GM21390 (cell line): ENCODE measurements around the gene GYS1.
"Not testable (repeated sequence)": the region's sequence is repeated elsewhere in the genome, so short reads cannot be mapped to it uniquely, and the experiment has no call there.

Source experiments
- ATAC-seq: cut with Tn5 transposase; IDR thresholded peaks from one replicate; pipeline ENCODE4 v1.9.1; 2021; ENCODE audit not compliant: unreplicated experiment

The GYS1 gene

DNA sequence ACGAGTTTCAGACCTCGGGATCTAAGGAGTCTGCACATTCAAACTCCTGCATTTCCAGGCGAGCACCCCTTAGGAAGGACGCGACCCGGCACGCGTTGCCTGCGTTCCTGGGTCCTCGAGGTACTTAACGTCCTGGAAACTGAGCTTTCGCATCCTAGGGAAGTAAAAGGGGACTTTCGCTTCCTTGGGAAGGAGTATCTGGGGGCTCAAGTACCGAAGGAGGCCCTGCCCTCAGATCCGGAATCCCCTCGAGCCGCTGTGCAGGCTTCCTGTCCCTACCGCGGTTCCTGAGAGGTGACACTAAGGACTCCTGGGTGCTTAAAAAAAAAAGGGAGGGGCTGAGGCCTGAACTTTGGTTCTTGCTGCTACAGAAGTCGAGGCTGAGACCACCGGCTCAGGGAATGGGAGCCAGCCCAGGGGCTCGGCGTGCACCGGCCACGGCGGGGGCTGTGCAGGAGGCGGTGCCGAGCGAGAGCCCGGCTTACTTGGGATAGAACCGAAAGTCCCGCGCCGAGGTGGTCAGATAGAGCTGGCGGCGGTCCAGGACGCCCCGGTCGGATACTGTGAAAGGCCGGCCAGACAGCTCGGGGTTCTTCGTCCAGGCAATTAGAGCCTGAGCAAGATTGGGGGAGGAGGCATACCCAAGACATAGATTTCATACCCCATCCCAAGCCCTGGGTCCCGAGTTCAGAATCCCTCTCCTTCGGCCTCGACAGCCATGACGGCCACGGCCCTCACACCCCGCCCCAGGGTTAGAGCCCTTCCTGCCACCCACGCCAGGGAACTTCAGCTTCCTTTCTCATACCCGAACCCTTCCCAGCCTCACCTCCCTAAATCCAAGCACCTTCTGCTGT lies 25.5 kb upstream of the GYS1 start:
- not testable (repeated sequence) for ATAC-seq

DNA sequence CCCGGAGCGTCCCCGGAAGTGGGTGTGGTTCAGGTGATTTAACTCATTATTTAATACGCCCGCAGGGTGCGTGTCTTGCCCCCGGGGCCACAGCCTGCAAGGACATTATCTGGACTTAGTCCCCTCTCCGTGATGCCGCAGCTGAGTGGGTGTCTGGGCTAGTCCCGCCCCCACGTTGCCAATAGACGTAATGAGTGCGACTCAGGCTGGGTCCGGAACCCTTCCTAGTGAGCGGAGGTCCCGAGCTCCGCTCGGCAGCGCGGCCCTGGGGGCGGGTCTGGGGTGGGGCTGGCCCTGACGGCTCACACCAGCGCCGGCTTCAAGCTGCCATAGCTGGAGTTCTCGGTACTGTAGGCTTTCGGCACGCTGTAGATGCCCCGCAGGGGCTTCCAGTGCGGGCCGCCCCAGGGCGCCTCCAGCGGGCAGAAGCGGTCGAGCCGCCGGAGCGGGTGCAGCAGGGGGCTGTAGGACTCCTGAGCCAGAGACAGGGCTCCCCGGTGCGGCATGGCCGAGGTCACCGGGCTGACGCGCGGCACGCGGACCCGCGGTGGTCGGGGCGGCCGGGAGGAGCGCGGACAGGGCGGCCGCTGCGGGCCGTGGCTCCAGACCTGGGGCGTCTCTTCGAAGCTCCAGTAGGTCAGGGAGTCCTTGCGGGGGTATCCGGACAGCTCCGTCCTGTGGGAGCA lies 24.7 kb upstream of the GYS1 start:
- ATAC-seq, result no peak

DNA sequence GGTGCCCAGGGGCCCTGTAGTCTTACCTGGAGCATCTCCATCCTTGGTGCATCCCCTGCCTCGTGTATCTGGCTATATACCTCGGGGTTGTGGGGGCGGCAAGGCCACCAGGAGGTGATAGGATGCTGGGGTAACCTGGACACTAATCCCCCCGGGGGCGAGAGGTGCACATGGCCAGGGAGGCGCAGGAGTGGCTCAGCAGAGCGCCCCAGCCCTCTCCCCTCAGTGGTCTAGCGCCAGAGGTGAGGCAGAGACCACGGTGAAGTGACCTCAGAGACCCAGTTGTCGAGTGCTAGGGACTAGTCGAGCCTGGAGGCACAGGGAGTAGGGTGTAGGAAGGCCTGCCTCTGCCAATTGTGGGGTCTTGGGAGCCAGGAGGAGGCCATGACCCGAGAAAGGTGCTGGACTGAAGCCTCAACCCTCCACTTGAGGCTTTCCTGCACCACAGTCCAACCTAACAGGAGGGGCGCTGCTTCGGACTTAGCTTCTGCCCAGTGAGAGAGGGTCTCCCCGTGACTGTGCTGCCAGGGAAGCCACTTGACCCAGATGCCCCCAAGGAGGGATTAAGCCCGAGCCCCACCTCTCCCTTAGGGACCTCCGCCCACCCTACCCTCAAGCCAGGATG lies 24.0 kb upstream of the GYS1 start, which contains the start of gene LHB:
TSS of gene LHB (minus strand) at position 51 of the 625 bp plus-strand sequence. CDS start at position 41, 10 bp downstream.
- ATAC-seq, result no peak

DNA sequence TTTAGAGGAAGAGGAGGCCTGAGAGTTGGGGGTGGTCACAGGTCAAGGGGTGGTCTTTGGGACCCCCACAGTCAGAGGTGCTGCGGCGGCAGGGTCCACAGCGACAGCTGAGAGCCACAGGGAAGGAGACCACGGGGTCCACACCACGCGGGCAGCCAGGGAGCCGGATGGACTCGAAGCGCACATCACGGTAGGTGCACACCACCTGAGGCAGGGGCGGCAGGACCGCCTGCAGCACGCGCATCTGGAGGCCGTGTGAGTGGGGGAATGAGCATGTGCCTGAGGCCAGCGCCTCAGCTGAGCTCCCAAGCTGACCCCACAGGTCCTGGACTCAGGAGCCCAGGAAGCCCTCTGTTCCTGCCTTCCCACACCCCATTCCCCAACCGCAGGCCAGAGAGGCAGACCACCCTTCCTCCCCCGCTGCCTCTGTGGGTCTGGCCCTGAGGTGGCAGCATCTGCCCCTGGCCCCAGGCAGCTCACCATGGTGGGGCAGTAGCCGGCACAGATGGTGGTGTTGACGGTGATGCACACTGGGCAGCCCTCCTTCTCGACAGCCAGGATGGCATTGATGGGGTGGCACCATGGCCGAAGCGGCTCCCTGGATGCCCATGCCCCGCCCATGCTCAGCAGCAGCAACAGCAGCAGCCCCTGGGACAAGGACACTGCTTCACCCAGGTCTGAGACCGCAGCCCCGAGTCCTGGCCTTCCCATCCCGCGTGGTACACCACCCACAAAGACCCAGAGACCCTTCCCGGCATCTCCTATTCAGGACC lies 23.1 kb upstream of the GYS1 start:
- ATAC-seq, result no peak

DNA sequence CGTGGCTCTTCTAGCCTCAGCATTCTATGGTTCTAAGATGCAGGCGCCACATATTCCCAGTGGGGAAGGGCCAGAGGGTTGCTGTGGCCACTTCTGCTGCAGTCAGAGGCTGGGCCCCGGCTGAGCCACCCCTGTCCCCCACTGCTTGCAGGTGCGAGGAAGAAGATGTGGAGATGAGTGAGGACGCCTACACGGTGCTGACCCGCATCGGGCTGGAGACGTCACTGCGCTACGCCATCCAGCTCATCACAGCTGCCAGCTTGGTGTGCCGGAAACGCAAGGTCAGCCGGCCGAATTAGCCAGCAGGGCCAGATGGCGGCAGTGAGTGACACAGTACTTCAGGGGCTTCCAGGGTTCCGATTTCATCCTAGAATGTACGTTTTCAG lies 21.8 kb upstream of the GYS1 start:
- ATAC-seq, result no peak

DNA sequence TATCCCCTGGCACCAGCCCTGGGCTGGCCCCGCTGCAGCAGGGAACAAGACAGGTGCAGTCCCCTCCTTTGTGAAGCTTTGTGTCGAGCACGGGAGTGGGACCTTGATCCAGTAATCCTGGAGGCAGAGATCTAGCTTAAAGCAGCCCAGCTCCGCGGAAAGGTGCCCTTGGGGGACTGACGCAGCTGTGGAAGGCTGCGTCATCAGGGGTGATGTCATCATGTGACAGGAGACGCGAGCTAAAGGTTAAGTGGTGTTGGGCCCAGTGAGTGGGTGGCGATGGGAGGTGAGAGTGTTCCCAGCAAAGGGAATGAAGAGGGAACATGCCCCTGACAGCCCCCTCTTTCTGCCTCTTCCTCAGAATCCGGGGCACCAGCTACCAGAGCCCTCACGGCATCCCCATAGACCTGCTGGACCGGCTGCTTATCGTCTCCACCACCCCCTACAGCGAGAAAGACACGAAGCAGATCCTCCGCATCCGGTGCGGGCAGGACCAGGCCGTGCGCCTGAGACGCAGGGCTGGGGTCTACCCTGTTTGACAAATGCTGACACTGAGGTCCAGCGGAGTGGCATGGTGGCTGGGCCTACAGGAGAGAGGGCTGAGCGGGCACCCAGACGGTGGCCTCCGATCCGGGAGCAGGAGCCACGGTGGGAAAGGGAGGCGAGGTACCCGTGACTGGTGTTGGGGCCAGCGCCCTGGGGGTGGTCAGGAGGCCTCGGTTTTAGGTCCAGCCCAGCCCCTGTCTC lies 21.2 kb upstream of the GYS1 start:
- ATAC-seq, result no peak

DNA sequence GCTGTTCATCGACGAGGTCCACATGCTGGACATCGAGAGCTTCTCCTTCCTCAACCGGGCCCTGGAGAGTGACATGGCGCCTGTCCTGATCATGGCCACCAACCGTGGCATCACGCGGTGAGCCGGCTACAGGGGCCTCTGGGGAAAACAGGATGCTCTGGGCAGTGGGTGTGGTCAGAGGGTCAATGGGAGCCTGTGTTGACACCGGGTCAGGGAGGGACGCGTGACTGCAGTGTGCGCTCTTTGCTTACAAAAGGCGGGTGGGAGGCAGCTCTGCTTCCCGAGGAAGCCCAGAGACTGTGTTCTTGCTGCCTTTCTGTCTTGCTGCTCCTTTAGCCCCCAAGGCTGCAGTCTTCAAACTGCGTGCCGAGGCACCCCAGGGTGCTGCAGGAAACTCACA lies 18.1 kb upstream of the GYS1 start:
- no peak for ATAC-seq

DNA sequence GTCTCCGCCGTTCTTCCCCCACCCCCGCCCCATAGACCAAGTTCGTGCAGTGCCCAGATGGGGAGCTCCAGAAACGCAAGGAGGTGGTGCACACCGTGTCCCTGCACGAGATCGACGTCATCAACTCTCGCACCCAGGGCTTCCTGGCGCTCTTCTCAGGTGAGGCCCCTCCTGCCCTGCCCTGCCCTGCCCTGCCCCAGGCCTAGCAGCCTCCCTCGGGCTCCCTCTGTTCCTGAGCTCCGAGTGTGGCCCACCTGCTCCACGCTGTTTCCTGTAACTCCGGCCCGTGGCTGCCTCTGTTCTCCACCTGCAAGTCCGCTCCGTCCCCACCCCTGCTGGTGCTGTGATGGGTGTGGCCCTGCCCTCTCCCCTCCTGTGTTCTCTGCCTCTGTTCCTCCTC lies 17.3 kb upstream of the GYS1 start:
- no peak for ATAC-seq

DNA sequence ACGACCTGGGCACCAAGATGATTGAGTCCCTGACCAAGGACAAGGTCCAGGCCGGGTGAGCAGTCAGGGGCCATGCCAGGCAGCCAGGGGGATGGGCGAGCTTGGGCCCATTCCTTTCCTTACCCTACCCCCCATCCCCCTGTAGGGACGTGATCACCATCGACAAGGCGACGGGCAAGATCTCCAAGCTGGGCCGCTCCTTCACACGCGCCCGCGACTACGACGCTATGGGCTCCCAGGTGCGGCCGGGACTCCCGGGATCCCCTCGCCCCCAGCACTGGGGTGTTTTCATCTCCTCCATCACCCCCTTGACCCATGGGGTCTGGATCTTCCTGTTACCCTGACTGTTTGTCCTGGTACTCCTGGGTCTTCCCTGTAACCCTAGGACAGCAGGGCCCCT lies 16.7 kb upstream of the GYS1 start:
- no peak for ATAC-seq

DNA sequence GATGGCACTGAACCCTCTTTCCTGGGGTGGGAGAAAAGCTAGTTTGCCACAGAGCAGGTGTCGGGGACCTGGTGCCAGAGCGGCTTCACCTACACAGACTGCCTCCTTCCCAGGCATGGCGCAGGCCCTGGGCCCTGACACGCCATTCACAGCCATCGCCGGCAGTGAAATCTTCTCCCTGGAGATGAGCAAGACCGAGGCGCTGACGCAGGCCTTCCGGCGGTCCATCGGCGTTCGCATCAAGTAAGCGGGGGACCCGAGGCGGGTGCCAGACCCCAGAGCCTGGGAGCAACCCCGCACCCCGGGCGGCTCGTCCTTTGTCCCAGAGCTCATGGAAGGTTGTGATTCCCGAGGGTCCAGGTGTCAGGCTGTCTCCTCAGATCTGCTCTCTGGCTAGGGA lies 13.8 kb upstream of the GYS1 start:
- no peak for ATAC-seq

DNA sequence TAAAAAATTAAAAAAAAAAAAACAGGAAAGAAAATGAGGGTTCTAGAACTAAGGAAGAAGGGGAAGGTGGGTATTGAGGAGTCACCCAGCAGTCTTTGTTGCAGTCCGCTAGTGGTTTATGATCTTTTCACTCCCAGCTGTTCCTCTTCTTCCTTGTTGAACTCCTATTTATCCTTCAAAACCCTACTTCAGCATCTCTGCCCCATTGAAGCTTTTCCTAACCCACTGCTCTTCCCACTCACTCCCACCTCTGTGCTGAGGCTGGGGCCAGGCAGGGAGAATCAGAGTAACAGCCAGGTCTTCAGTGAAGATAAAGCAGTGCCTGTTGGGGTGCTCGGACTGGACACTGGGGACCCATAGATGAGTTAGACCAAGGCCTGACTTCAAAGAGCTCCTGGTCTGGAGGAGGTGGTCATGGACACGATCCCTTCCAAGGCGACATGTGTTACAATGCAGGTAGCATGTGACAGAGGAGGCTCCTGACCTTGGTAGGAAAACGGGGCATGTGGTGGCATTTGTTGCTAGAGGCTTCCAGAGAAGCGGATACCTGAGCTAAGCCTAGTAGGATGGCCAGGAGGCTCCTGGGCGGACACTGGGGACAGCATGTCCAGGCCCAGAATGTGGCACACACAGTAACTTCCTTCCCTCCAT lies 12.0 kb upstream of the GYS1 start:
- no peak for ATAC-seq

DNA sequence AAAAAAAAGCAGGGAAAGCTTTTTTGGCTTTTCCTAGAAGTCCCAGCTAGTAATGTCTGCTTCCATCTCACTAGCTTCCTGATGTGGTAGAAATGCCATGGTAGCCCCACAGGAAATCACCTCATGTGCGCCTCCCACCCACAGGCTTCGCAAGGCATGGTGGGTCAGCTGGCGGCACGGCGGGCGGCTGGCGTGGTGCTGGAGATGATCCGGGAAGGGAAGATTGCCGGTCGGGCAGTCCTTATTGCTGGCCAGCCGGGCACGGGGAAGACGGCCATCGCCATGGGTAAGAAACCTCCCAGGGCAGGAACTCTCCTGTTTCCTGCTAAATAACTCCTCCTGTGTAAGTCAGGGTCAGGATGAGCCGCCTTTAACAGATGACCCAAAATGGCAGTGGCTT lies 11.0 kb upstream of the GYS1 start:
- no peak for ATAC-seq

DNA sequence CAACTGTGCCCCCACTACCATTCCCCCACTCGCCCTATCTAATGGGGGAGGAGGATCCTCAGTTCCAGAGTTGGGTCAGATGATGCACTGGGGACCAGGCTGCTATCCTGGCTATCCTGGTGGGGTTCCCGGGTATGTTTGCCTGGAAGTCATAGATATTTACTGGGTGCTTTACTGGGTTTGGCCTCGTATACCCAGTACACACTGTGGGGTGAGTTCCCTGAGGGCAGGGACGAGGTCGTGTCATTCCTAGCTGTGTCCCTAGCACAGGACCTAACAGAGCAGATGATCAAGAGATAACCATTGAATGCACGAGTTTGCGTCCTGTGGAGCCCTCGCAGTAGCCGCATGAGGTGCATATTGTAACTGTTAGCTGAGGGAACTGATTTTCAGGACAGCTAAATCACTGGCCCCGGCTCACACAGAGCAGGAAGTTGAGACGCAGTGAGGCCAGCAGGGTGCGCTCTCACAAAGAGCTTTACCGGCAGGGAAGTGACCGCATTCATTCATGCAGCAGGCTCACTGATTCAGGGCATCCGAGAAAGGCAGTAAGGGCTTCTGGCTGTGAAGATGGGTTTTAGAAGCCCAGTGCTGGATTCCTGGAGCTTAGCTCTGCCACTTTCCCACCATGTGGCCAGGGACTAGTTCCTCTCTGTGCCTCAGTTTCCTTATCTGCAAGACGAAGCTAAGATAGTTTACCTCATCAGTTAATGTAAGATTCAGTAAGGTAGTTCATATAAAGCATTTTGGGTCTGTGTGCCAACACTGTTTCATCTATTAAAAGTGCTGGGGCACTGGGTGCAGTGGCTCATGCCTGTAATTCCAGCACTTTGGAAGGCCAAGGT lies 6.6 kb upstream of the GYS1 start:
- ATAC-seq, result no peak

DNA sequence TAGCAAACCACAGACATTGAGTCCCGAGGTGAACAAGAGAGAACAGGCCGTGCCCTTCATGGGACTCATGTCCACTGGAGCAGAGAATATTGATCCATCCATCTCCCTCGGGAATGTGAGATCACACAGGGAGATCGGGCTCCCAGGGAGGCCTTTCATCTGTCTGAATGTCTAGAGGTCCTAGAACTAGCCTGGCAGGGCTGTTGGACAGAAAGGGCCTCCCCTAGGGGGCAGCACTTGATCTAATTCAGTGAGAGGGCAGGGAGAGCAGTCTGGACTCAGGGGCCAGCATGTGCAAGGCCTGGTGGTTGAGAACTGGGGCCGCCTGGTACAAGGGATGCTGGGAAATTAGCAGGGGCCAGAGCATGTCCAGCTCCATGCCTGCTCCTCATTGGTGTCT lies 4.9 kb upstream of the GYS1 start:
- no peak for ATAC-seq

DNA sequence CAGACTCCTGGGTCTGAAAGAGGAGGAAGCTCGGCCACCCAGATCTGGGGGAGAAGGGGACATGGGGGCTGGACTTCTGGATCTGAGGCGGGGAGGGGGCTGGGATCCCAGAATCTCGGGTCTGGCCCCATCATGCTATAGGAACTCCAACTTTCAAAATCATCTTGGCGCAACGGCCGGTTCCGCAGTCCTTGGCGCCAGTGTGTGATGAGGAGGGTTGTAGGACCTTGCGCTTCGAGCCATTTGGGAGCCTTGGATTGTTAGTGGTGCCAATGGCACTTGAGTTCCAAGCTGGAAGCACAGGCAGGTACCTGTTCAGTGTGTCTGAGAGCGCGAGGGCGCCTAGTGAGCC lies 902 bp upstream of the GYS1 start:
- ATAC-seq, result no peak

DNA sequence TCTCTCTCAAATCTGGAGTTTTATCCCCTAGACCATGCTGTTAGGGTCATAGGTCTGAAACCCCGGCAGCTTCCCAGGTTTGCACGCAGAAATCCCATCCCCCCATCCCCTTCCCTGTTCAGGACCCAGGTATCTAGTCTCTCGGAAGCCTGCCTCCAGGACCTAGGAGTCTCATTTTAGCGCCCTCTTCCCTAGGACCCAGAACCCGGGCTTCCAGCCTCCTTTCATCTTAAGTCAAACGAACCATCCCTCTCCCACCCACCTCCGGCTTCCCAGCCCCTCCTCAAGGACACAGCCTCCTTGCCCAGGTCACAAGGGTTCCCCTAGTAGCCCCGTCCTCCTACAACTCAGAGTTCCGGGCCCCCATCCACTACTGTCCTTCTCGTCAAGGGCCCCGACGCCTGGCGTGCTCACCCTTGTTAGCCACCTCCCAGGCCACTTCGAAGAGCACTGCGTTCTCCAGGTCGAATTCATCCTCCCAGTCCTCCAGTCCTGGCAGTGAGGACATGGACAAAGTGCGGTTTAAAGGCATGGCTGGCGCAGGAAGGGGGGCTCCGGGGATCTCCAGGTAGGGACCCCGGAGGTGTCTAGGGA lies 431 bp downstream of the GYS1 start:
- ATAC-seq, result no peak

DNA sequence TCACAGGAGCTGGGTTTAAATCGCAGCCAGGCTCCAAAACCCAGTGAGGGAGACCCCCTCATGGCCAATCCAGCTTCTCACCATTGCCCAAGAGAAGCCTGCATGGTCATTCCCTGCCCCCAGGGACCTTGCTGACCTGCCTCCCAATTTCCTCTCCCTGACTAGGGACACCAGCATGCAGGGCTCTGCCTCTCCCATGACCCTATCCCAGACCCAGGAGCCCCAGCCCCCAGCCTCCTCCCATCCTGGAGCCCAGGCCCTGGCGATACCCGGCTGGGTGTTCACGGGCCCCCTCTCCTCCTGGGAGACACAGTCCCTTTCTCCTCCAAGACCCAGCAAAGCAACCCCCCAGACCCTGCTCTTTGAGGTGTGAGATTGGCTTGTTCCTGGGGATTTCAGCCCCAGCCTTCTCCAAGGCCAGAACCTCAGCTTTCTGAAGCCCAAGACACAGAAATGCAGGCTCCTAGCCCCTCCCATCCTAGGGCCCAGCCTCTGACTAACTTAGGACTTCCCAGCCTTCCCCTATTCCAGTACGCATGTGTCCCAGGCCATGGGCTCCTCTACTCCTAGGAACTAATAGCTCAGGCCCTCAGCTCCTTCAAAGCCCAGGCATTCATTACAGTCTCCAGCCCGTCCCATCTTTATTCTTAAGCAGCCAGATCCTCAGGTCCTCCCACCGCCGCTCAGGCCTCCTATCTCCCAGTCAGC lies 1.1 kb downstream of the GYS1 start:
- no peak for ATAC-seq

DNA sequence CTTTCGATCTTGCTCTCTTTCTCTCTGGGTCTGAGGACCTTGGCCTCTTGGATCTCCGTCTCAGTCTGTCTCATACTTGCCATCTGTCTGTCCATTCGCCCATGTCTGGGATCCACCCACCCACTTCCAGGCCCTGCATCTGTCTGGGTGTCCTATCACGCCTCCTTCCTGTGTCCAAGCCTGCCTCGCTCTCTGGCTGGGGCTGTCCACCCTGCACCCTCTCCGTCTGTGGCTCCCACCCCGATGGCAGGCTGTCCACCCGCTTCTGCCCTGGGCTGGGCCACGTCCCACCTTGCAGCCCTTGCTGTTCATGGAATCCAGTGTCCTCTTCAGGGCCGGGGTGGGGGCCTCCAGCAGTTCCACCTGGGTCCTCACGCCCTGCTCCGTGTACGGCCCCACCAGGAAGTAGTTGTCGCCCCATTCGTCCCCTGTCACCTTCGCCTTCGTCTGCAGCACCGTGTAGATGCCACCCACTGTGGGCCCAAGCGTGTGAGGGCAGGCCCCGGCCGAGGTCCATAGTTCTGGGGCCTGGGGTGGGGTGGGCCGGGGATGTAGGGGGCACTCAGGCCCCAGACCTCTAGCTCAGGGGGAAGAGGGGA lies 2.0 kb downstream of the GYS1 start:
- ATAC-seq, result no peak
